NCI-H524 treated with DMSO at 0.1 percent for 48 hours (cell line): ENCODE measurements around the gene ANXA5.

Experiments
- DNase-seq: peaks from one replicate; lab custom pipeline; 2025; lab: John Stamatoyannopoulos, UW

ANXA5 gene

DNA sequence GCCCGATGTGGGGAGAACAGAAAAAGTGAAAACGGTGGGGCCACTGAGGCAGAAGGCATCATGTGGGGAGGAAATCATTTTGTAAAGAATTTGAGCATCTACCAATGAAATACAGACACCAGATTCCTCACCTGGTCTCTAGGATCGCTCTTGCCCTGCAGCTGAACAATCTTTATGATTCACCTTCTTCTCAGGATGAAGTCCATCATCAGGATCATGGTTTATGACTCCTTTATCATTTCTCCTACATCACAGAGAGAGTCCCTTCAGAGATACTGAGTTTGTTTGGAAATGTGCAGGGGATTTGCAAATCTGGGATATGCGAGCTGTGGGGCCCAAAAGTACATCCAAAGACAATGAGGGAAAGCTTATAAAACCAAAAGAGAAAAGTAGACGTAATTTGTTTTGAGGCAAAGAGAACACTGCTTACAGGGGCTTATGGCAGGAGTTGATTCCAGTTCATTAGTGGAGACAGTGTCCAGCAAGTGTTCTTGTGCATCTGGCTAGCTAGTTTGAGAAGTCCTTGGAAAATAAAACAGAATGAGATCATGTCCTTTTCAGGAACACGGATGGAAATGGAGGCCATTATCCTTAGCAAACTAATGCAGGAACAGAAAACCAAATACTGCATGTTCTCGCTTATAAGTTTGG, 15.3 kb upstream of the ANXA5 start:
- no peak for DNase-seq

DNA sequence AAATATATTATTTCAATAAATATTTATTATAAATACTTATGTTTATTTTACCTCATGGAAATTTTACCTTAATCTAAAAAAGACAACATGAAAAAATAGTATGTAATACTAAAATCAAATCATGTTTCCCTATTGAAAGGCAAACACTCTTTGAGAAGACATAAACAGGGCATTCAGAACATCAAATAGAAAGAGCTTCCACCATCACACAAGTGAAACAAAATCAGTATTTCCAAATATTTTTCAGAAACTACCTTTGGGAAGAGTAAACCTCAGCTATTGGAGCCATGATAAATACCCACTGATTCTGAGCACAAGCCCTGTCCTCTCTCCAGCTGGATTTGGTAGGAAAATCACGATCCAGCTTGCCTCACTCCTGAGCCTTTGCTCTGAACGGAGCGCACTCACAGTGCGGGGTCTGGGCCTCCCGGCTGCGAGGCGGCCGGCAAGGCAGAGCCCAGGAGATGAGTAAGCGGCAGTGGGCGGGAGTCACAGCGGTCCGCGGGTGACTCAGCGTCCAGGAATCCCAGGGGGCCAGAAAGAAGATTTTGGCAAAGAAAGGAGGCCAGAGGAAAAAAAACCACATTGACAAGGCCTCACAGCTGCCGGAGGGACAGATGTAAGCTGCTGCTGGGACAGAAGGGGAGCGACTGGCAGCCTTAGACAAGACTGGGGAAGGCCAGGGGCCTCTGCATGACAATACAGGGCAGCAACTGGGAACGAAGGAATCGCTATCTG, 14.7 kb upstream of the ANXA5 start:
- DNase-seq, result no peak

DNA sequence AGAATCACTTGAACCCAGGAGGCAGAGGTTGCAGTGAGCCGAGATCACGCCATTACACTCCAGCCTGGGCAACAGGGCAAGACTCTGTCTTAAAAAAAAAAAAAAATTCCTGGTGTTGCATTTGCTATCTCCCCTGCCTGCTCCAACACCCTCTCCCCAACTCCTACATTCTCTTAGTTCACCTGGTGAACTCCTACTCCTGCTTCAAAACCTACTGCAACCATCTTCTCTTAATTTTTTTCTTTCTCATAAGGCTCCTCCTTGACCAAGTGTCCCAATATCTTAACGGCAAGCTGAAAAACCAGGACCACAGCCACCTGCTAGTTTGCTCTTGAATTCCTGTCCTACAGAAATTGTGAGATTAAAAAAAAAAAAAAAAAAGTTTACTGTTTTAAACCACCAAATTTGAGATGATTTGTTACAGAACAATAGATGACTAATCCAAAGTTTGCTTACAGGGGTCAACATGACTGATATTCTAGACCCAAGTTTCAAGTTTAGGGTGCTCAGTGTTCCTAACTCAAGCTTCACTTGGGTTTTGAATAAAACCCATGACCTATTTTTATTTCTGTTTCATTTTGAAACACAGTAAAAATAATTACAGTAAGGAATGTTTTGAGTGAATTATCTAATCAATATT, 13.1 kb upstream of the ANXA5 start:
- DNase-seq, result no peak

DNA sequence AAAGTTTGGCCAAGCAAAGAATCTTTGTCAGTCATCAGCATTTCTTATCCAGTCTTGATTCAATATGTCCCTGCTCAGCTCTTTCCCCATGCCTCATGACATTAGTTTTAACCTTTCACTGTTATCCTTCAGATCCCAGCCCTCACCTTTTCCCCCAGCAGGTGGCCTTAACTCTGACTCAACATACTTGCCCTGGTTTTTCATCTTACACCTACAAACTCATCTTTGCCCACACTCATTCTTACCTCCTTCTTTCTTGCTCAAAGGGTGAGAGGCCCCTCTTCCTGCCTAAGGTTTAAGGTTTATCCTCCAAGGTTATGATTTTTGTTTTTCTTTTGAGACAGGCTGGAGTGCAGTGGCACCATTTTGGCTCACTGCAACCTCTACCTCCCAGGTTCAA, 10.6 kb upstream of the ANXA5 start:
- no peak for DNase-seq

DNA sequence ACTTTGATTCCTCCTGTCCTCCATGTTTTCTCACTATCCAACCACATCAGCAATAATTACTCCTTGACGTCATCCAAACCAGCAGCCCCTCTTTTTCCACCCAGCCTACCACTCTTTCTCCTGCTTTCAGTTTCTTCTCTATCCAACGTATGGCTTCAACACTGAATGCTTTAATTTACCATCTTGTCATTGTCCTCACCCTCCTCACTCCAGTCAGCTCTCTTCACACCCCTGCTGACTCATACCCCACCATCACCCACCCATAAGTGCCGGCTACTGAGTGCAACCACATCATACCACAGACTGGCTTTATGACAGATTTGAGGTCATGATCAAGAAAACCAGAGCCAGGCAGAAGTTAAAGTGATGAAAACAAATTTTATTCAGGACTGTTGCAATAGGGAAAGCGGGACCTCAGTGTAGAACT, 9.8 kb upstream of the ANXA5 start:
- no peak for DNase-seq

DNA sequence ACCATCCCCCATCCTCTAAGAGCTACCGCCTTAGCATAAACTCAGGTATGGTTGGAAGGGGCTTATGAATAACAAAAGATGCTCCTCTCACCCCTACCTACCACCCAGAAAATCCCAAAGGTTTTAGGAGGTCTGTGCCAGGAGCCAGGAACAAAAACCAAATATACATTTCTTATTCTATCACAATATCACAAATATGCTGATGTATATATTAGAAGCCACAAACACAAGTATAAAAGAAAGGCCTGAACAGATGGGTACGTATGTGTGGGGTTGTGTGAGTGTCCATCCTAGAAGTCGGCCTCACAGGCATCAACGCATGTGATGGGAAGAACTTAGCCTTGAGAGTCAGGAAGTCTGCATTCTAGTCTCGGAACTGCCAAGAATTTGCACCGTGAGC, 8.7 kb upstream of the ANXA5 start:
- no peak for DNase-seq

DNA sequence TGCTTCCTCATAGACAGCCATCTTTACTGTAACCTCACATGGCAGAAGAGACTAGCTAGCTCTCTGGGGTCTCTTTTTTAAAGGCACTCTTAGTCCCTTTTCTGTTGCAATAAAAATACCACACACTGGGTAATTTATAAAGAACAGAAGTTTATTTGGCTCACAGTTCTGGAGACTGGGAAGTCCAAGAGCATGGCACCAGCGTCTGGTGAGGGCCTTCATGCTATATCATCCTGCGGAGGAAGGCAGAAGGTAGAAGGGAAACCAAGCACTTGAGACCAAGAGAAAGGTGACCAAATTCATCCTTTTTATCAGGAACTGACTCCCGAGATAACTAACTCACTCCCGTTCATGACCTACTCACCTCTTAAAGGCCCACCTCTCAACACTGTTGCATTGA, 5.4 kb upstream of the ANXA5 start:
- no peak for DNase-seq

DNA sequence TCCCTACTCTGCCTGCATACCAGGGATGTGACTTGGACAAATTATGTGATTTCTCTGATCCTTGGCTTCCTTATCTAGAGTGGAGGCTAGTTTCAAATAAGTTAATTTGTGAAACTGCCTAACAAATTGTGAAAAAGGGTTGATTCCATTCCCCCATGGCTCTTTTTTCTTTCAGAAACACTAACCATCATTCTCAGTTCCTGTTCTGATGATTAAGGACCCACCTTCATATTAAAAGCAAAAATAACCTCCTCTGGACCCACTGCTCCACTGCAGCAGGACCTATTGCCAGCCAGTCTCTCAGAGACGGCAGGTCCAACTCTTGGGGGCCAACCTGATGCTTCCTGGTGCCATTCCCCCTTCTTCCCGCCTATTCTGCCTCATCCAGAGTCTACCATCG, 4.5 kb upstream of the ANXA5 start:
- no peak for DNase-seq

DNA sequence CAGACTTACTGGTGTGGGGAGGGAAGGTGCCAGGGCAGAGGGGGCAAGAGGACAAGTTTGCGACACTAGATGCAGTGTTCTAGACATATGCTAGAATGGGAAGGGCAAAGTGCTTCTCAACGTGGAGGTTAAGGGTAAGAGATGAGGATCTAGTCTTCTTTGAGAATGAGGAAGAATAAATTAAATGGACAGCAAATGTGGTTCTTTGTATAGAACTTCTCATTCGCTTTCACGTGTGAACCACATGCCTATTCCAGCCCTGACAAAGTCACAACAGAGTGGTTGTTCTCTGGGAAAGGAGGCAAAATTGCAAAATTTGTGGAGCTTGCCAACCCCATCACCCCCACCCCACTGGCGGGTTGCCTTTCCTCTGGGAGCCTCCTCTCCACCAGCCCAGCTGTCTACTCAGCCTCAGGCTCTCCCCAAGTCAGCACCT, 1.5 kb upstream of the ANXA5 start:
- DNase-seq, result no peak

DNA sequence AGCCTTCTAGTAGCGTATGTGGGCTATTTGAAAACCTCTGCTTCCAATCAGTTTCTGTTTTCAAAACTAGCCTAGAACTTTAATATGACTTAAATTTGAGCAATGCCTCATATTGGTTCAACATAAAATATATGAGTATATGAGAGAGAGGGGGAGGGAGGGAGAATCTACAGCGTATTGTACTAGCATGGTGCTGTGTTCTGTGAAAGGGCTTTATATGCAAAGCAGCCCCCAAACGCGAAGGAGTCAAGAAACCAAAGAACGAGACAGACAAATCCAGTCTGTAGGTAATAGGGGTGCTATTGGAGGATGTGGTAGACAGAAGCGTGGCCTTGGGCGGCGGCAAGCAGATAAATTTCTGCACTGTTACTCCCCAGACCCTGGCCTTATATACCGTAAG, 784 bp upstream of the ANXA5 start:
- no peak for DNase-seq

DNA sequence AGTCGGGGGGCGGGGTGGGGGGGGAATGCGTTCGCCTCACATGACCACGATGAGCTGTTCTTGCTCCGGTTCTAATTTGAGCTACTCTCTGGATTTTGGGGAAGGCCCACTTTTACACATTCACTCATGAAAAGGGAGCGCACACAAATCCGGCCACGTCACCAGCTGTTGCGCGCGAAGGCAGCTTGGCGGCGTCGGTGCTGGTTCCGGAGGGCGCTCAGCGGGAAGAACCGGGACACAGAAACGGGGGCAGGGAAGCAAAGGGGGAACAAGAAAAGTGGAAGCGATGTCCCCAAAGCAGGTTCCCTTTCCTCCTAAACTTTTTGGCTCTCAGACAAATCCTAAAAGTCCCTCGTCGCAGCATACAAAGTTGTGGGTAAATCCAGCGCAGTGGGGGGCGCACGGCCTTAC, 605 bp downstream of the ANXA5 start:
- DNase-seq, result no peak

DNA sequence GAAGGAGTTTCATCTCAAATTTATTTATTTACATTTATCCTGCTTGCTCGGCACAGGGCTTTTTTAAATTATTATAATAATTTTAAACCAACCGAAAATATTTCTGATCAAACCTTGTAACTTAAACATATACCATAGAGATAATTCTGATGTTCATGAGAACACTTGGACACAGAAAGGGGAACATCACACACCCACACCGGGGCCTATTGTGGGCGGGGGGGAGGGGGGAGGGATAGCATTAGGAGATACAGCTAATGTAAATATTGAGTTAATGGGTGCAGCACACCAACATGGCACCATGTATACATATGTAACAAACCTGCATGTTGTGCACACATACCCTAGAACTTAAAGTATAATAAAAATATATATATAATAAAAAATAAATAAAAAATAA, 2.9 kb downstream of the ANXA5 start:
- no peak for DNase-seq

DNA sequence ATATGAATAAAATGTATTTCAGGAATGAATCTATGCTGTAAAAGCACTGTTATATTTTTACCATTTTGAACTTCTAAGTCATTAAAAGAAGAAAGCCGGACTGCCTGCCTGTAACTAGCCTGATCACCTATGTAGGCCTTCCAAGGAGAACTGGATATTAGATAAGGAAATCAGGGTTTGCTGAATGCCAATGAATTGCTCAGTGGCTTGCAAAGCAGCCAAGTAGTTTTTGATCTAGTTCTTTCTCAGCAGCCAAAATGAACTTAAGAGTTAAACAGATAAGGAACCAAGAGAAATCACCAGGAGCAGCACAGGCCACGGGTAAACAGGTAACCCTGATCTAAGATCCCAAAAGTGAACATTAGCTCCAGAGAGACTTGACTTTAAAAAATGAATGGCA, 3.3 kb downstream of the ANXA5 start:
- DNase-seq, result no peak

DNA sequence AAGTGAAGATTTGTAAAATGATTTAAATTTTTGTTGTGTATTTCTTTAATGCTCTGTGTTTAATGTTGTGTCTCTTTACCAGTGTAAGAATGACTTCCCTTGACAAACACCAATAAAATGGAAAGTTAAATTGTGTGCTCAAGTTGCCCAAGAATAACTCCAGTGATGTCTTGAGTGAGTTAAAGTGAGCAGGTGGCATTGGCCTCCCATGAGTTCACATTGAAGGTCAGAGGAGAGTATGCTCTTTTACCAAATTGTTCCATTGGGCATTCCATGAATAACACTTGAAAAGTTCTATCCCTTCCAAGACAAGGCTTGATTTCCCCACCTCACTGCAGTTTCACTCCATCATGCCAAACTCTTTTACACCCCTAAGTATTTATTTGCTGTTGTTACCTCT, 4.5 kb downstream of the ANXA5 start:
- no peak for DNase-seq

DNA sequence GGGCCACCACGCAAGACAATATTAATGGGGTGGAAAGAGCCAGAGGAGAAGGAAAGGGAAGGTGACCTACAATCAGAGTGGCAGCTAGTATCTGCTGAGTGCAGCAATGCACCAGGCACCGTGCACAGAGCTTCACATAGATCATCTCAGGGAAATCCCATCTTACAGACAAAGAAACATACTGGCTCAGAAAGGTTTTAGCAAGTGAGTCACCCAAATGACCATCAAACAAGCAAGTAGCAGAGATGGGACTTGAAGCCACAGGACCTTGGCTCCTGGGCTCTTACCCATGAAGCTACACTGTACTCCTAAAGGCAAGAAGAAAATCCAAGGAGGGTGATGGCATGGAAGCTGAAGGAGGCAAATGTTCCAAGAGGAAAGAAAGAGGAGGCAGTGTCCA, 6.8 kb downstream of the ANXA5 start:
- DNase-seq, result no peak

DNA sequence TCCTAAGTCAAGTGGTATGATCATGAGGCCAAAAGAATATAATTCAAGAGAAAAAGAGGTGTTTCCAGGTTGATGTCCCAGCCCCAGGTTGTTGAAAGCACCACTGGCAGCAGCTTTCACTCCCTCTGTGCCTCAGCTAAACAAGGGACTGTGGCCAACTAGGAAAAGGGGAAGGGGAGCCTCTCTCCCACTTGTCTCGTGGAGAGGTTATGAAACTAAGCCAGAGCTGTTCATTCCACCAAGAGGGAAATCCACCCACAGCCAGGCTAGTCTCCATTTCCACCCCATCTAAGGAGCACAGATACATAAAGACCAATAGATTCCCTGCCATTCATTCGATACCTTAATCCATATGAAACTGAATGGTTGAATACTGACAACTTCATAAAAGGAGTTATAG, 8.1 kb downstream of the ANXA5 start:
- no peak for DNase-seq

DNA sequence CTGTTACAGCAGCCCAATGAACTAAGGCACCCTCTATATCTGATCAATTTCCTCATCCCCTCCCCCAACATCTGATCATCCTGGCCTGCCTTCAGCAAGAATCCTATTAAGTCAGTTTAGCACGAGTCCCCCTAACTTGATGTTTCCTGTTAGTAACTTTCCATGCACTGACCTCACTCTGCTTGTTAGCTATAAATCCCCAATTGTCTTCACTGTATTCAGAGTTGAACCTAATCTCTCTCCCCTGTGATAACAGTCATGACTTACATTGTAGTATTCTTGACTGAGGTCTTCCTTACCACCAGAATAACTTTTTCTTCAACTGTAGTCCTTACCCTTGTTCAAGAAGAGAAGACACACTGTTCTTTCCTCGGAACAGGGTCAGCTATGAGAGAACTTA, 8.5 kb downstream of the ANXA5 start:
- no peak for DNase-seq

DNA sequence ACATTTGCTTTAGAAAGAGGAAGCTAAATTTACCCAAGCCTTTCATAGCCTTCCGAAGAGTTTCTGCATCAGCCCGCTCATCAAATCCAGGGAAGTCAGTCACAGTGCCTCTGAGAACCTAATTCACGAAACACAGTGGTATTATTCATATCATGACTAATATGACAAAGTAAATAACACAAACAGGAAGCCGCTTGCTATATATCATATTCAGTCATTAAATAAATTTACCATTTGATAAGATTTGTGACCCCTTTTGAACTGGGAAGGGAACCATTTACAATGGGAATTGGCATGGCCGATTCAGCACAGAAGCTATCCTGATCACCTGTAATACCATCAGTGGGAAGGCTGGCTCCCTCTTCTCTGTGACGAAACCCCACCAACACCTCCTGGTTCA, 10.5 kb downstream of the ANXA5 start:
- no peak for DNase-seq

DNA sequence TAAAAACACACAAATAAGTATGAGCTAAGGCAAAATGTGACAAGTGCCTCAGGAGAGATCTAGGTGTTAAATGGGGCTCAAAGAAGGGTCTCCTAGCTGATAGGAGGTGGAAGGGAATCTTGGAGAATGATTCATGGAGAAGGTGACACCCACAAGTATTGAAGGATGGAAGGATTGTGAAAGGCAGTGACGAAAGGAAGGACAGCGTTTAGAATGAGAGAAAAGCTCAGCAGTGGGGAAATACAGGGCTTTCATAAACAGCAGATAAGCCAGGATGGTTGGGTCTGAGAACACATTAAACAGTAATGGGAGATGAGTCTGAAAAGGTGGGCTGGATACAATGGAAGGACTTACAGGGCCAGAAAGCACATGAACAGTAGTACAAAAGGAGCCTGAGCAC, 11.5 kb downstream of the ANXA5 start:
- DNase-seq, result no peak

DNA sequence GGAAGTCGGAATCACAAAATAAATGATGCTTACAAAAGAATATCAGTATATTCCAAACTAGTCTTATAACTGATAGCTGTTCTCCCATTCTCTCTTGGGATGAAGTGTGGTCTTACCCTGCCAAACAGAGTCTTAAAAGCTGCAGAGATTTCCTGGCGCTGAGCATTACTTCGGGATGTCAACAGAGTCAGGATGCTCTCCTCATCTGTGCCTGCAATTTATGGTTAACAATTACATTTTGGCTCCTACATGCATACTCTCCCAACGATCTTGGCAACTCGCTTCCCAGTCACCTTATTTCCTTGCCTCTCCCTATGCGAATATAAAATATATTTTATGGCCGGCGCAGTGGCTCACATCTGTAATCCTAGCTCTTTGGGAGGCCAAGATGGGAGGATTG, 12.2 kb downstream of the ANXA5 start:
- DNase-seq, result no peak

DNA sequence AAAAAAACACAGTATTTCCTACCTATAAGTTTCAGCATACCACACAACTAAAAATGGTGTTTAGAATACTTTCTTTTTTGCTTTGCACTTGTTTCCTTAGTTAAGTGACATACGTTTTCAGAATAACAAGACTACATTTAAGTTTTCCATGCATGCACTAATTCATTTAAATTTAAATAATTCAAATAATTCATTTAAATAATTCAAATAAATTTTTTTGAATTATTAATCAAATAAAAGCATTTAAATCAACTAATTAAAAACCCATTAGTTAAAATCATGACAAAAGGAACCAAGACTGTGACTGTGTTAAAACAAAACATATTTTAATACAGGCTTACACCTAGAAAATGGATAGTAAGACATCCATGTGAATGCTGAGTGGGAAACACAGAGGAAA, 12.8 kb downstream of the ANXA5 start:
- DNase-seq, result no peak

DNA sequence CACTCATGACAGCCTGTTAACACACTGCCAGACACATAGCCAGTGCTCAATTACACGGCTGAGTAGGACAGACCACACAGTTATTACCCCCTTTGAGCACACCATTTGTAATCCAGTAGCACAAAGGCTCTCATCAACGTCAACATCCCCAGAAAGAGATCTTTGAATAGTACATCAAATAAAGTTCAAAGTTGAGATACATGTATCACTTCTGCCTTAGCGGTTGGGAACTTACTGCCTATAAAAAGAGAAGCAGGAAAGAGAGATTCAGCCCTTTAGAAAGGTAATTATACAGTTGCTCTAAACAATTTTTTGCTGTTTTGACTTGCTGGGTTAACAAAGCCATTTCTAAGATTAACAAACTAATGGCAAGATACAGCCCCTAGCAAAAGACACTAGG, 16.2 kb downstream of the ANXA5 start:
- DNase-seq, result no peak

DNA sequence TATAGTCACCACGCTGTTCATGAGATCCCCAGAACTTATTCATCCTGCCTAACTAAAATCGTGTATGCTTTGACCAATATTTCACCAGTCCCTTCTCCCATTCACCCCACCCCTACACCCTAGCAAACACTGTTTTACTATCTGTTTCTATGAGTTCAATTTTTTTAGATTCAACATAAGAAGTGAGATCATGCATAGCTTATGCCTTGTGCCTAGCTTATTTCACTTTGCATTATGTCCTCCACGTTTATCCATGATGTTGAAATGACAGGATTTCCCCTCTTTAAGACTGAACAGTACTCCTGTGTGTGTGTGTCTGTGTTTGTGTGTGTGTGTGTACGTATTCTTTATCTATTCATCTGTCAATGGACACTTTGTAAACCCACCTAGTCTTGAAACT, 16.8 kb downstream of the ANXA5 start:
- DNase-seq, result no peak

DNA sequence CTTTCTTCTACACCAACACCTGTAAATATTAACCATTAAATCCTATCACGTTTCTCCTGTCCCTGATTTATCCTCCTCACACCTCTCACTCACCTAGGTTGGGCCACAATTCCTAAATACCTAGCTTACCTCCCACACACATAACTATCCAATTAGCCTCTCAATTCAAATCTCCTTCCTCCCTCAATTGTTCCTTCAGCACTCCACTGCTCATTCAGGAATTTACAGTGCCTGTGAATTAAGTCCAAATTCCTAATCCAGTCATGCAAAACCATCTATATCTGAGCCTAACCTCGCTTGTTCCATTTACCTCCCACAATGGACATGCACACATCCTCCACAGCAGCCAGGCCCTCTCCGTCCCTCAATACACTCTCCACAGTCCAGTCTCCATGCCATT, 17.5 kb downstream of the ANXA5 start:
- DNase-seq, result no peak
